GM19463 (cell line): ENCODE measurements around the gene RNF11.

Experiments used
- ATAC-seq: cut with Tn5 transposase; IDR thresholded peaks from one replicate; pipeline ENCODE4 v1.9.1; 2021; ENCODE audit warnings: mild to moderate bottlenecking, moderate library complexity; ENCODE audit not compliant: unreplicated experiment

Gene RNF11

DNA sequence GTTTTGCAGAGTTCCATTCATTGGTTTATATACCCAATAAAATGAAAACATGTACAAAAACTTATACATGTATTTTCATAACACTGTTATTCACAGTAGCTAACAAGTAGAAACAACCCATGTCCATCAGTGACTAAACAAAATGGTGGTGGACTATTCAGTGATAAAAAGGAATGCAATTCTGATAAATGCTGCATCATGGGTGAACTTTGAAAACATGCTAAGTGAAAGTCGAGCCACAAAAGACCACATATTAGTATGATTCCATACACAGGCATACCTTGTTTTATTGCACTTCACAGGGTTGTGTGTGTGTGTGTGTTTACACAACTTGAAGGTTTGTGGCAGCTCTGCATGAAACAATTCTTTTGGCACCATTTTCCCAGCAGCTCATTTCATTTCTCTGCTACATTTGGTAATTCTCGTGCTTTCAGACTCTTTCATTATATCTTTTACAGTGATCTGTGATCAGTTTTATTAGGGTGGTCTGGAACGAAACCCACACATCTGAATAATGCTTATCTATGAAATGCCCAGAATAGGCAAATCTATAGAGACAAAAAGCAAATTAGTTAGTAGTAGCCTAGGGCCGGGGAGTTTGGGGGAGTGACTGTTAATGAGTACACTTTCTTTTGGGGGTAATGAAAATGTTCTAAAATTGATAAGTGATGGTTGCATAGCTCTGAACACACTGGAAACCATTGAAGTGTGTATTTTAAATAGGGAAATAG lies 27.2 kb downstream of the RNF11 start:
- ATAC-seq: no peak

DNA sequence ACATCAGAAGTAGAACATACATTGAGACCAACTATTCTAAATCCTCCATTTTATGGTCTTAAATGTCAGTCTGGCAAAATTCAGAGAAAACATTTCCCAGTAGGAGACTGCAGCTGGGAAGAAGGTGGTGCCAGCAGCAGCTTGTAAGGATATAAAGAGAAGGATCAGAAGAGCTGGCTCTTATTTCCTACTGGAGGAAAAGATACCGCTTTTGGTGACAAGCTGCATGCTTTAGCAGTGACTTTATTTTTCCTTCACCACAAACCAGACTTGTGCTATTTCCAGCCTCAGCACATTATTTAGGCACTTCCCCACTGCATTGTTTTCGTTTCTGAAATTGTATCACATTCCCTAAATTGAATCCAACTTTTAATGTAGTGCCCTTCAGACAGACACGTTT lies 28.4 kb downstream of the RNF11 start:
- ATAC-seq: no peak

DNA sequence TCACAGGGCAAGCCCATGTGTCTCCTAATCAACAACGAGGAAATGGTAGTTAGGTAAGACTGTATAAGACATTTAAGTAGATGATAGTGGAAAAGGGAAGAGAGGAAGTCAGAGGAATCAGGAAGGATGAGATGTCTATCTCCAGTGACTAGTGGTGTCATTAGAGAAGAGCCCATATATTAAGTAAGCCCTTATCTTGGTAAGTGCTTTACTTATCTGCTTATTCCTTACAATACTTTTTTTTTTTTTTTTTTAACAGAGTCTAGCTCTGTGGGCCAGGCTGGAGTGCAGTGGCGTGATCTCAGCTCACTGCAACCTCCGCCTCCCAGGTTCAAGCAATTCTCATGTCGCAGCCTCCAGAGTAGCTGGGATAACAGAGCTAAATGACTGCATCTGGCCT lies 29.5 kb downstream of the RNF11 start:
- ATAC-seq: no peak

DNA sequence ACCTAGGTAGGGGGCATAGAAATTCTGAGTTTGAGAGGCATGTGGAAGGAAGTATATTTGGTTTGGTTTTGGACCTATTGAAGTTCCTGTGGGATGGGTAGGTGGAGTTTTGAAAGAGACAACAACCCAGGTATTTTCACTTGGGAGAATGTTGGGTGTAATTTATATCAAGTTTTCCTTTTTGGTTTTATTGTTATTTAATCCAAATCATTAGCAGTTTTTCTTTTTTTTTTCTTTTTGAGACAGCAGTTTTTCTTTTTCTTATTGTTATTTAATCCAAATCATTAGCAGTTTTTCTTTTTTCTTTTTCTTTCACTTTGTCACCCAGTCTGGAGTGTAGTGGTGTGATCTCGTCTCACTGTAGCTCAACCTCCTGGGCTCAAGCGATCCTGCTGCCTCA lies 30.1 kb downstream of the RNF11 start:
- ATAC-seq: no peak

DNA sequence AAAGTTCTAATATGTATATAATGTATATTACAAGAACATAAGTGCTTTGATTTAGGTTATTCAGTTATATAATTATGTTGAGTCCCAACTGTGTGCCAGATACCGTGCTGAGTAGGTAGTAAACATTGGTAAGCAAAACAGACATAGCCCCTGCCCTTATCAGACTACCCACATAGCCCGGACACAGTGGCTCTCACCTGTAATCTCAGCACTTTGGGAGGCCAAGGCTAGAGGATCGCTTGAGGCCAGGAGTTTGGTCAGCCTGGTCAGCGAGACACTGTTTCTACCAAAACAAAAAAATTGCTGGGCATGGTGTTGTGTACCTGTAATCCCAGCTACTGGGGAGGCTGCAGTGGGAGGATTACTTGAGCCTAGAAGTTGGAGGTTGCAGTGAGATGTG lies 30.7 kb downstream of the RNF11 start:
- ATAC-seq: no peak

DNA sequence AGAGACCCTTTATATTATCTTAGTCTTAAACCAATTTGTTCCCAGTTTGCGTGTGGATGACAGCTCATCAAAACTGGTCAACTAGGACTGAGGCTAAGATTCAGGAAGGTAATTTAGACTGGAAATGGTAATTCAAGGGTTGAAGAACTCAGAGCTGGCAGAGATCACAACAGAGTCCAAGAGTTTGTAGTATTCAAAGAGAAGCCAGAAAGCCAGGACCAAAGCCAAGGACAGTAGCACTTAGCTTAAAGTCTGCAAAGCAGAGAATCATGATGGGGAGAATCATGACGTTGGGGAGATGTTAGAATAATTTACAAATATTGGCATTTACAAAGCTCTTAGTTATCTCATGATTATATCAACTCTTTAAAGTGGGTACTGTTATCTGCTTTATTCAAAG lies 32.6 kb downstream of the RNF11 start:
- ATAC-seq: no peak

DNA sequence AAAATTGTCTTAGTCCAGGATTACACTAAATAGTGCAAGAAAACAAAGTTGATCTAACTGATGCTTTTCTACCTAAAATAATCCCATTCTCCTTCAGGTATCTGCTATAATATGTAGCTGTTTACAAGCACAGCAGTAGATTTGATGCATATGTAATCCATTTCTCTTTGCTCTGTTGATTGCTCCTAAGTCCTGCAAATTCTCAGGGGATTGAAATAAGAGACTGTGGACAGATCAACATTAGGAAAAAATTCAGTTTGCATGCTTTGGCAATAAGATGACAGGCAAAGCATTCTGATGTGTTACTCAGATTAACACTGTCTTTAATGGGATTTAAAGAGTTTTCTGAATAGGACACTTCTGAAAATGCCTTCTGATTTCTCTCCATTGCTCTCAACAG lies 34.7 kb downstream of the RNF11 start:
- no peak for ATAC-seq

DNA sequence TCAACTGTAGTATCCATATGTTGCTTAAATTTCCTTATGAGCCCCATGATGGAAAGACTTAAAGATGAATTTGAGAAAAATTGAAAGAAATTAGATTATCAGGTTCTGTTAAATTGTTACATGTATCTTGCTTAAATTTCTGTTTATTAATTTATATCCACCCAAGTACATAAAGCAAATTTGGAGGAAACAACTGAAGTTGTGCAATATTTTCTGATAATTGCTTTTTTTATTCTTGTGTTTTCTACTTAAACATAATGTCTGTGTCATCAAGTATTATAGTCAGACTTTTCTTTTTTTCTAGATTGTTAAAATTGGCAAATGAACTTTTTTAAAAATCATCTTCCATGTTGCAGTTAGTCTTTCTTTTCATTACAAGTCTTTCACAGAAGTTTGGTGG lies 36.8 kb downstream of the RNF11 start:
- no peak for ATAC-seq

DNA sequence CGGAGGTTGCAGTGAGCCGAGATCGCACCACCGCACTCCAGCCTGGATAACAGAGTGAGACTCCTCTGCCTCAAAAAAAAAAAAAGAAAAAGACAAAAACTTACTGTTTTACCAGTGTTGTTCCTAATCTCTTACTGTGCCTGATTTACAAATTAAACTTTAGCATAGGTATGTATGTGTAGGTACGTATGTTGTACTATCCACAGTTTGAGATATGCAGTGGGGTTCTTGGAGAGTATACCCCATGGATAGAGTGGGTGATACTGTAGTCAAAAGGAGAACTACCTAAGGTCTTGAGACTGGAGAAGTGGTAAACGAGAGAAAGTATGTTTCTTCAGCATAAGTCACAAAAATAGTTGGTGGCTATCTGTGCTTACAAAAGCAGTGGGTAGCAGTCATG lies 38.6 kb downstream of the RNF11 start:
- ATAC-seq: no peak

DNA sequence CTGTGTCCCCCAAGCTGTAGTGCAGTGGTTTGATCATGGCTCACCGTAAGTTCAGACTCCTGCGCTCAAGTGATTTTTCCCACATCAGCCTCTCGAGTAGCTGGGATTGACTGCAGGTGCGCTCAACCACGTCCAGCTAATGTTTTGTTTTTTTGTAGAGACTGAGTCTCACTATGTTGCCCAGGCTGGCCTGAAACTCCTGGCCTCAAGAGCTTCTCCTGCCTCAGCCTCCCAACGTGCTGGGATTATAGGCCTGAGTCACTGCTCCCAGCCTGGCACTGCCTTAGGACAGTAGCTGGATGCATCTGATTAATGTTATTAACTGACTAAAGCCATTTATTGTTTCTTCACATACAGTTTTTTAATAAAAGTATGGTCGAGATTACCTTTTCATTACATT lies 40.2 kb downstream of the RNF11 start:
- no peak for ATAC-seq

DNA sequence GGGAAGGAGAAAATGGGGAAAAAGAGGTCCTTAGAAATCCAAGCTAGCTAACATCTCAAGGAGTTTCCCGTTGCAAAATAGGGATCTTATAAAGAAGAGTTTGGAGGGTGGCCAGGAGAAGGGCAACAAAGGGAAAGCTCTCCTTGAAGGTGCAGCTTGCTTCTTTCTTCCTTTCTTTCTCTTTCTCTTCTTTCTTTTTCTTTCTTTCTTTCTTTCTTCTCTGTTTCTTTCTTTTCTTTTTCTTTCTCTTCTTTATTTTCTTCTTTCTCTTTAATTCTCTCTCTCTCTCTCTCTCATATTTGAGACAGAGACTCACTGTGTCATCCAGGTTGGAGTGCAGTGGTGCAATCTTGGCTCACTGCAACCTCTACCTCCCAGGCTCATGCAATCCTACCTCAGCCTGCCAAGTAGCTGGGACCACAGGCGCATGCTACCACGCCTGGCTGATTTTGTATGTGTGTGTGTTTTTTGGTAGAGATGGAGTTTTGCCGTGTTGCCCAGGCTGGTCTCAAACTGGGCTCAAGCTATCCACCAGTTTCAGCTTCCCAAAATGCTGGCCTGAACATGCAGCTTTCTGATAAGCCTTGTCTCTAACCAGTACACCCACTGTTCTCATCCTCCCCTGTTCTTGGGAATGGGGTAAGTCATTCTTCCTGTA lies 44.4 kb downstream of the RNF11 start:
- ATAC-seq: no peak

DNA sequence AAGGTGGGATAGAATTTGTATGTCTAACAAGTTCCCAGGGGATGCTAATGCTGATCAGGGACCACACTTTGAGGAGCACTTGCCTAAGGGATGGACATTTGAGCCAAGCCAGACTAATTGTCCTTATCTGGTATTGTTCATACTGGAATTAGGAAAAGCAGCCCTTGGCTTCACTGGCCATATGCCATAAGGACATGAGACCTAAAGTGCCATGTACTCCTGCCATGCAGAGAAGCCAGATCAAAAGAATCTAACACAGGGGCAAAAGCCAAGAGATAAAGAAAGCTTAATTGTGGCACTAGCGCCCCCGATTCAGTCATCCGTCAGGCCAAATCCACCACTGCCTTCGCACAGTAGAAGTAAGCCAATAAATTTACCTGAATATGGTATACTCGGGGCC lies 45.7 kb downstream of the RNF11 start:
- no peak for ATAC-seq

DNA sequence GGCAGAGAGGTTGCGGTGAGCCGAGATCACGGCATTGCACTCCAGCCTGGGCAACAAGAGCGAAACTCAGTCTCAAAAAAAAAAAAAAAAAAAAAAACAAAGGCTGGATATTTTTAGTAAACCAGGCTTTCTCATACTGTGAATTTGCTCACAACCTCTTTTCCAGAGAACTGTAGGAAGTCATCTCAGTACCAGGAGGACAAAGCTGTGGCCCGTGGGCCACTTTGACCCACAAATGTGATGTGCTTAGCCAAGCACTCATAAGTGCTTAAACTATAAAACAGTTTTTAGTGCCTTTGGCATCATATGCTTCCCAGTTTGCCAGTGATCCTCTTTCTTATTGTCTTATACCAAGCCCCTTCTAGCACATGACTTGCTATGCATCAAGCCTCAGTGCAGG lies 46.5 kb downstream of the RNF11 start:
- no peak for ATAC-seq

DNA sequence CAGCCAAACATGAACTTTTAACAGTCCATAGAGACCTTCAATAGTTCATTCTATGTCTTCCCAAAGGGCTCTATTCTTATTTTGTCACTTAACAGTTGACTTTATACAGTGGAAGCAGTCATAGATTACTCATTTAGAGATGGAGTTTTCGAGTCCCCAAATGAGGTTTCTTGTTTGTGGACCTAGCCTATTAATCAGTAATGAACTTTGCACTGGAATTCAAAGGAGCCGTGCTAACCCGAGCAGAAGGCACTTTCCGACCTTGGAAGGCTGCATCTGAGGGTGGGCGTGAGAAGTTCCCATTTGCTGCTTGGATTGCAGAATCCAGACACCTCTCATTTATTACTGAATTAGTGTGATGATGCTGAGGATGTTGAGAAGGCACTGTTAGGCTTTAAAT lies 47.9 kb downstream of the RNF11 start:
- no peak for ATAC-seq

DNA sequence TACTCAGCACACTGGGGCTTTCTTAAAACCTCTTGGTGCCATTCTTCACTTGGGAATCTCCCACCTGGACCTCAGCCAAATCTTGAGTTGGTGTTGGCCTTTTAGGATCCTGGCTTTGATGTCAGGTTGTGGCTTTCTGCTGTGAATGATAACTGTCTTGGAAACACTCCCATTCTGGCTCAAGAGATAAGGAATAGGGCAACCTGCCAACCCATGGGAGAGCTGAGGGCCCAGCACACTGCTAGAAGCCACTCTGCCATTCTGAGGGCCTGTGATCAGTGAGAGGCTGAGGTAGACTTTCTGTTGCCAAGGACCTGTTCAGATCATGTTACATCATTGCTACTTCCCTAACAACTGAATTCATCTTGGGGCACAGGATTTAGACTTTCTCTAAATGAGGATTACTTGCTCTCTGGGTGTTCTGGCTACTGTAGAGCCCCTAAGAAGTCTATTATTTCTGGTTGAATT lies 48.4 kb downstream of the RNF11 start:
- peak; percentile 26 for ATAC-seq

DNA sequence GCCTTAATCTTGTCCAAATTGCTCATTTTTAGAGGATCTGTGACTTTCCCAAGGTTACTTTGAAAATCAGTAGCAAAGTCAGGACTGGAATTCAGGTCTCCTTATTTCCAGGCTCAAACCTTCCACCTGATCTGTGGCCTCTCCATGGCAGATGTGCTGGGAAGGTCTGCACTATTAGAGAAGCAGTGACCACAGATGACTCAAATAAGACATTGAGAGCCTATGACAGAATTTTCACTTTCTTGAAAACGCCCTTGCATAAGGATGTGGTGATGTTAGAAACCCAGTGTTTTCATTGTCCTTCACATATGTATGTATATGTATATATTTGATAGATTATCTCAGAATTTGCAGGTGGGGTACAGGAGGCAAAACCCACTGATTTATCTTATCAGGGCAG lies 49.0 kb downstream of the RNF11 start:
- peak; percentile 86 for ATAC-seq

DNA sequence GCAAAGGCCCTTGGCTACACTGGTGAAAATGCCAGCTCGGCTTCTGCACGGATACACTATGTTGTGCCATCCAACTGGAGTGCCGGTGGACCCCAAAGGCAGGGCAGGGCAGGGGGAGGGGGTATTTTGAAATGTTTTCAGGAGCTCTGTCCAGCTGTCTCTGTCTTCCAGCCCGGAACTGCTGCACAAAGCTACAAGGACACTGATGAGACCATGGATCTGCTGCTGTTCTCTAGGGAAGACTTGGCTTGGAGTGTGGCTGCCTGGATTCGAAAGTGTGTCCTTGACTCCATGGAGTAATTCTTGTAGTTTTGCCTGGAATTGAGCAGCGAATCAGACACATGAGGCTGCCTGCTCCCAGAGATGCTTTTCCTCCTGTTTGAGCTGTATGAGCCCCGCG lies 51.9 kb downstream of the RNF11 start:
- ATAC-seq: no peak

DNA sequence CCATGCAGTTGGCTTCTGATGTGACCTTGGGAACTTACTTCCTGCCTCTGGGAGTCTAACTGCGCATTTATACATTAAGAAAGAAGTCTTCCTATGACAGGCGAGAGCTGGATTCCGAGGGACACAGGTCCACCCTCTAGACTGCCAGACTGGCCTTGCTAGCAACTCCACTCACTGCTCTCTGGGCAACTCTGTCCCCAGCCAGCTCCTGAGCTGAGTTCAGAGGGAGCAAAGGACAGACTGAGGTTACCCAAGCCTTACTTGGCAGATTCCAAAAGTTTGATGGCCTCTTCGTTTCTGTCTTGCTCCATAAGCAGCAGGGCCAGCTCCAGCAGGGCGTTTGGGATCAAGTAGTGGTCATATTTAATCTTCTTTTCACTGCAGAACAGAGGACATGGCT lies 52.5 kb downstream of the RNF11 start:
- ATAC-seq: no peak

DNA sequence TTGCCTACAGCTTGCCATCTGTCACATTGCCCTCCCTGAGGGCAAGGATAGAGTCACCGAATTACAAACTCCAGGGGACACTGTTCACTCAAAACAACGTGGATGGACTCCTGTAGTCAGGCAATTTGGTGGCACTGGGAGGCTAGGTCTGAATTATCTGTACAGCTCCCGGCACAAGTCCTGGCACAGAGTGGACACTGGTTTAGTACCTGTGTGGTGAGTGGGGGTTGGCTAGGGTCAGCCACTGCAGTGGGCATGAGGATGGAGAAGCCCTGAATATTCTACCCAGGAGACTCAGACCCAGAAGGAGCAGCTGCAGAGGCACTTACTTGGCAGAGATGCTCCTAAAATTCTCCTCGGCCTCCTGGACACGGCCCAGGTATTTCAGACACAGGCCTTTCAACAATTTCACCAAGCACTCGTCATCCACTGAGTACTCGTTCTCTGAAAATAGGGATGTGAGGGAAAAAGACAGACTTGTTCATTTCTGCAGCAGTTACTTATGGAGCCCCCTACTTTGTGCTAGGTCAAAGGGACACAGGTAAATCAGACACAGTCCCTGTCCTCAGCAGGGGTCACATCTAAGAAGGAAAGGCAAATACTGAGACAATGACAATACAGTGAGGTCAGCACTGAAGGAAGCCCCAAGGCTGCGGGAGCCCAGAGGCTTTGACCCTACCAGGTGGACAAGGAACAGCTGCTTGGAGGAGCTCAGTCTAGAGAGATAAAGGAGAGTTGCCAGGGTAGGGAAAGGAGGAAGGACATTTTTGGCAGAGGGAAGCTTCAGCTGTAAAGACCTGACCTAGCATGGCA lies 53.8 kb downstream of the RNF11 start:
- ATAC-seq: no peak

DNA sequence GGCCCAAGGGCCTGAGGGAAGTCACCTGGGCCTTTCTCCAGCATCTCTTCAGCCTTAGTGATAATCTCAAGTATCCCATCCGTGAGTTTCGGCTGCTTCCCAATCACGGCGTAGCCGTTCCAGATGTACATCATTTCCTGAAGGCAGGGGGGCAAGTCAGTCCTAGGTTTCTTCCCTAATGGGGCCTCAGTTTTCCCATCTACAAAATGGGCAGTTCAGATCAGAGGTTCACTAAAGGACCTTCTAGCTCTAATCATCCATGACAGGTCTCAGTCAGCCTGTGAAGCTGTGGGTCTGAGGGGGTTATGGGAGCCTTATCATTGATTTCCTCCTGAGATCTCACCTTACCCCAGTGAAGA lies 54.4 kb downstream of the RNF11 start:
- no peak for ATAC-seq

DNA sequence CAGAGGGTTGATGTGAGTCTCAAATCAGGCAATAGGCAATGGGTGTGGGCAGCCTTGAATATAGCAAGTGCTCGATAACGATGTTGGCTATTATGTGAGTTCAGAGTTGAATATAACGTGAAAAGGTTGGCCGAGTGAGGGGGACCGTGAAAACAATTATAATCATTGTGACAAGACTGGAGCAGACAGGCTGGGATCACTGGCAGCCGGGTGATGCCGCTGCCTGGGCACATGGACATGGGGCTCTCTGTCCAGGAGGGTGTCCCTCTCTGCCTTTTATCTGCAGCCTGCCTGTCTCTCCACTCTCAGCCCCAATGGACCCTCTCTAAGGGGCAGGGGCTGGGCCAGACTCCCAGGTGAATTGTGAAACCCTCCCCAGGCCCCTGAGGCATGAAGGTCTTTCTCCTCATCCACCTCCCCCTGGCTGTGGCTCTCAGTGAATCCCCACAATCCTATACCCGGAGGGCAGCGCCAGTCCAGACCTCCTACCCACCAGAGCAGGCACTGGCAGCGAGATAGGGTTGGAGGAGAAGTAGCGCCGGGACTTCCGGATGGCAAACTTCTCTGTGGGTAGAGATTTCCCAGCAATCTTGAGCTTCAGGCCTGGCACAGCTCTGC lies 57.9 kb downstream of the RNF11 start:
- ATAC-seq: no peak
